Right ventricle myocardium inferior (tissue), 1 donor: Measurements from ENCODE around the gene FOSL2. TPM values are rescaled to one million over a fixed set of nuclear protein-coding genes. Genes with fewer than 3 reads are reported as not detected.

Source experiments
- ATAC-seq: fragments of 200-7000 bp; cut with Tn5 transposase; one replicate; pipeline ENCODE4 v1.9.1; 2020; ENCODE audit warnings: mild to moderate bottlenecking, moderate library complexity
- DNase-seq: peaks from one replicate; pipeline ENCODE4 v3.0.0; 2021; ENCODE audit errors: missing footprints
- intact Hi-C: fragments of 100-400 bp; cut with DNase I; formaldehyde crosslinking; loops from one replicate; pipeline ENCODE4 v1.11.0; 2022
- total RNA-seq: library from RNA; stranded (reverse); fragmentation: NEBNext Ultra II Directional; extraction: Animal tissue kit (Norgen Biotek cat#: 25700); gene quantifications from one replicate; pipeline ENCODE4 v1.2.1, GENCODE V29; 2021
- donor health status: DM: no; HTN: yes; CAD: no; lungs with severe emphysema.

The FOSL2 gene
- total RNA-seq, 1 donor from 2014 or later, result 48.5 TPM

DNA sequence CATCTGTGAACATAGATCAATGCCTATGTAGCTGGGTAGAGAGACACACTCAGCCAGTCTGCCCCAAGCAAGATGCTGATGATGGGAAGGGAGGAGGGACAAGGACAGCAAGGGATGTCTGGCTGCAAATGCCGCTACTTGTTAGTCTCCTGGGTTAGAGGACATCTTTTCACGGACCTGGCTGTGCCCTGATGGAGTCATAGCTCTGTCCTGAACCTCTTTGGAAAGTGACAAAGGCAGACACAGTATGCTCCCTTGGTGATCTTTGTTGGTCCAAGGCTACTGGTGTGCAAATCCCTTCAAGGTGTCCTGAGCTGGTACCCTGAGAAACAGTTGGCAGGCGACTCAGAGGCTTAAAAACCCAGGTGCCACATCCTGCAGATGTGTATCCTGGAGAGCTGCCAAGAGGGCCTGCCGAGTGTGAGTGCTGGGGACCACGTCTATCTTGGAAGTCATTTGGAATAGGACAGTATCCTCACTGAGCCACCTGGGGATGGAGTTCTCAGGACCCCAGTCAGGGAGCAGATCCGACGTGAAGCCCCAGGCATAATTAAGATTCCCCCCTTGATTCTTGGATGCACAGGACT is 10.8 kb downstream of the FOSL2 start:
- DNase-seq (peak; percentile 37), ATAC-seq (no peak)

DNA sequence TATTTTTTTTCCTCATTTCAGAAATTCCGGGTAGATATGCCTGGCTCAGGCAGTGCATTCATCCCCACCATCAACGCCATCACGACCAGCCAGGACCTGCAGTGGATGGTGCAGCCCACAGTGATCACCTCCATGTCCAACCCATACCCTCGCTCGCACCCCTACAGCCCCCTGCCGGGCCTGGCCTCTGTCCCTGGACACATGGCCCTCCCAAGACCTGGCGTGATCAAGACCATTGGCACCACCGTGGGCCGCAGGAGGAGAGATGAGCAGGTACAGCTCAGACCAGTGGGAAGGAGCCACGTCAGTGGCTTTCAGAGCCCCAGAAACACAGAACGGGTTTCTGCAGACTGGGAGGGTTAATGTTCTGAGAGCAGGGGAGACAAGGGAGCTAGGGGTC is 11.4 kb downstream of the FOSL2 start:
- peak; percentile 37 for DNase-seq
- no peak for ATAC-seq
- intact Hi-C loops, result no loop called here

More for the DNA sequence above, 10.8 kb downstream of the FOSL2 start:
- intact Hi-C loops, result no loop called here

DNA sequence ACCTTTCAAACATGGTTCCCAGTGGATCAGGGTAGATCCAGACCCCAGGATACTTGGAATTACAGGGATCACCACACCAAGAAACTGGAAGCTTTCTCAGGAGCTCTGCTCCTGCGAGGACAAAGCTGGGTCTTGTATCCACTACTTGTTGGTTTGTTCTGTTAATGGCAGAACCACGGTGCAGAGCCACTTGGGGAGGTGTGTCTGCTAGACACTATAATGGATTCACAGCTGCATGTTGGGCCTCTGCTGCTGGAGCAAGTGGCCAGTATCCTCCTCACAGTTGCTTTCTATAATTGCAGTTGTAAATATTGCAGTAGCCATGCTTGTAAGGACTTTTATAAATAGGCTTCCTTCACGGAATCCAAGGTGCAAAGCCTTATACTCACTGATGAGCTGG is 12.9 kb downstream of the FOSL2 start:
- DNase-seq, result peak; percentile 41
- intact Hi-C loops, result no loop called here
- no peak for ATAC-seq

DNA sequence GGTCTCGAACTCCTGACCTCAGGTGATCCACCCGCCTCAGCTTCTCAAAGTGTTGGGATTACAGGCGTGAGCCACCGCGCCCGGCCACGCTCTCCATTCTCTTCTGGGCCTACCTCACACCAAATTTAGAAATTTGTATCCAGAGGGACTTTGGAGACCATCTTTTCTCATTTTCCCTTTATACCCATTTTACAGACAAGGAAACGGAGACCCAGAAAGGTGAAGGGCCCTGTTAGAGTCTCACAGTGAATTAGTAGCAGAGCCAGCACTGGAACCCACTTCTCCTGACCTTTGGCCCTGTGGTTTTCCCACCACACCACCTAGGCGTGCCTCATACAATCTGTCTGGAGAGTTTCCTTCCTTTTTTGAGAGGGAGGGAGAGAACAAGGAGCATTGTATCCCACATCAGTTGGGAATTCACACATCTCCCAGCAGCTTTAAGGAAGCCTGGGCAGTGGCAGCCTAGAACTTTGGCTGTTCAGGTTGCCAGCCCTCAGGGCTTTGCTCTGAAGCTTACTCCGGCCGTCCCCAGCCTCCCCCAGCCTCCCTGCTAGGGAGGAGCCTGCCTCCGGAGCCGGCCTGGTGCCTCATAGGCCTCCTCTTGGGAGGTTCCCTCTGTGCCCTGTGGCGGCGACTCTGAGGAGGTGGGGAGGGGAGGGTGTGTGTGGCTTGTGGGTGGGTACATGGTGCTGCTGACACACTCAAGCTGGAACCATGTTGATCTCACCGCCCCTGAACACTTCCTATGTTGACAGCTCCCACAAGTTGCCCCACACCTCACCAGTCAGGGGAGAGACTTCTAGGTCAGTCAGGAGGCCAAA is 13.8 kb downstream of the FOSL2 start:
- DNase-seq (peak; percentile 86), ATAC-seq (peak; percentile 55)
- intact Hi-C loops, result no loop called here

DNA sequence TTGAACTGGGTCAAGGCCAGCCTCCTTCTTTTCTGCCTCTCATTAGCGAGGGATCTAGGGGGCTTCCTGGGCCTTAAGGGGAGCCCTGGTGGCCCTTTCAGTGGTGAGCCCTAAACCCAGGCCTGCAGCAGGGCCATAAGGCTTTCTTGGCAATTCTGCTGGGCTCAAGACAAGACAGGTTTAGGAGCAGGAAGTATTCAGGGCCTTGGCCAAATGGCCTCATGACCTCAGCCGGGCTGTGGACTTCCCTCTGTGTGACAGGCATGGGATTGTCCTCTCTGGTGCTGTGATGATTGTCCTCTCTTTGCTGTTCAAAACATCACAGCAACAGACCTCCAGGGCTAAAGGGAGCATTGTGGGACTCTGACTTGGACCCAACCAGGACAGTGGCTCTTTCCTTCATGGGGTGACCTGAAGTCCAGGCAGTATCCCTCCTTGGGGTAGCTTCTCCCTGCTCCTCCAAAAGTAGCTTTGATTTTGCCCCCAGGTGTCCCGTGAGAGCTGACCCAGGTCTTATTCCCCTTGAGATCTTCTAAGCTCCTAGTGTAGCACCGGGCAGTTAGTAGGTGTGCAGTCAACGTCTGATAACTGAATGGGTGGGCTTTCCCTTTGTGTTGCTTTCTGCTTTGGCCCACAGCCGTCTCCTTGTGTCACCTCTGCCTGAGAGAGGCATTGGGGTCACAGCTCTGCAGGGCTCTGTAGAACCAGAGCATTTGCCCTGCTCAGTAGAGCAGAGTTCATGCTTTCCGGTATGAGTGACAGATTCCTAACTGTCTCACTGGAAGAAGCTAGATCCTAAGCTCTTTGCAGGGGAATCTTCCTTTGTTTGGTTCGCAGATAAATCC is 14.7 kb downstream of the FOSL2 start:
- intact Hi-C loops, result no loop called here

DNA sequence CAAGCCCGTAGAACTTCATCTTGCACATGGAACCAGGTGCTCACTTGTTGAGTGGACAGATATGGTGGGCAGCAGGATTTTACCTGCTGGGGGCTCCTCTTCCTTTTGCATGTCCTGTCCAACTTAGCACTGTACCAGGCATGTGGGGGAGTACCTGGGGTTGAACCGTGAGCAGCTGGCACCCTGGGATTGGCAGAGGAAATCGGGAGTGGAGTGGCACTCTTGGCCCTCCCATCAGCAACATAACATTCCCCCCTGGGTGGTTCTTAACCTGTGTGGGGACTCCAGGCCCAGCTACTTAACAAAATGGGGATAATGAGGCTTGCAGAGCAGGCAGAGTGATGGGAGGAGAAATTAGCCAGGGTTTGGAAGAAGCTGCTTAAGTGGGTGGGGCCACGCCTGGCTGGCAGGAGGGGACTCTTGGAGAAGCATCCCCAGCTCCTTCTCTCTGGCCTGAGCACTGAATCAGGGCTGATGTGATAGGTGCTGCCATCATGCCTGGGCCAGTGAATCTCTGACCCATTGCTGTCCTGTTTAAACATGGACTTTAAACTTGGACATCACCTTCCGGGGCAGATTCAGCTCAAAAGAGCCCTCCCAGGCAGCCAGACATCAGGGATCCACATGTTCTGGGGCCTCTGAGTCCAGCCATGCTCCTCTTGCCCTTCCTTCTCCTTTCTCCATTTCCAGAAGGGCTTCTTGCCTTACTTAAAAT is 15.5 kb downstream of the FOSL2 start:
- DNase-seq, result no peak
- intact Hi-C loops, result no loop called here
- no peak for ATAC-seq

More for the DNA sequence above, 14.7 kb downstream of the FOSL2 start:
- DNase-seq (no peak), ATAC-seq (peak; percentile 12)

DNA sequence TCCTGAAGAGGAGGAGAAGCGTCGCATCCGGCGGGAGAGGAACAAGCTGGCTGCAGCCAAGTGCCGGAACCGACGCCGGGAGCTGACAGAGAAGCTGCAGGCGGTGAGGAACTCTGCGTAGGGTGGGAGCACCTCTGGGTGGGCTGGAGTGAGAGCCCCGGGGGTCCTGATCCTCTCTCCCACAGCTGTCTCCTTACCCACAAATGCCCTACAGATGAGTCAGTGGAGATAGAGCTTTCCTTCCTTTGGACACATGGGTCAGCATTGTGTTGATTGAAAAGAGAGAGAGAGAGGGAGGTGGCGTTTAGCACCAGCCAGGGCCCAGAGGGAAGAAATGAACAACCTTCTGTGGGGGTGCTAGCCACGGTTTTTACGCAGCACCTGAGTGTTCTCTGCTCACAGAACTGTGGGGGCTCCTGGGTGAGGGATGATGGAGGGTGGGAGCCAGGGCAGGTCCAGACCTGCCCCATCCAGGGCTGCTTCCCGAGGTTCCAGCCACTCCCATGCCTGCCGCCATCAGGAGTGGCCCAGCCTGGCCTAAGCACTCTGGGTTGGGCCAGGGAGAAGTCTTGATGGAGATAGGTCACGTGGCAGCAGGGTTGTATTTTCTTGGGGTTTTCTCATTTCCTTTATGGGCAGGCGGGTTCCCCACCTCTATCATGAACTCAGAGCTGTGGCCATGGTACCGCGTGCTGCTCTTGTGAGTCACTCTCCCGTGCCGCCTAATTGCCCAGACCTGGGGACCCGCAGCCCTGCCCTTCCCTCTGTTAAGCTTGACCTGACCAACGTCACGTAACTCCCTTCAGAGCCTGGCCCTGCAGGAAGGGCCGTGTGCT is 16.3 kb downstream of the FOSL2 start:
- DNase-seq (no peak), ATAC-seq (no peak)
- intact Hi-C loops, result no loop called here

DNA sequence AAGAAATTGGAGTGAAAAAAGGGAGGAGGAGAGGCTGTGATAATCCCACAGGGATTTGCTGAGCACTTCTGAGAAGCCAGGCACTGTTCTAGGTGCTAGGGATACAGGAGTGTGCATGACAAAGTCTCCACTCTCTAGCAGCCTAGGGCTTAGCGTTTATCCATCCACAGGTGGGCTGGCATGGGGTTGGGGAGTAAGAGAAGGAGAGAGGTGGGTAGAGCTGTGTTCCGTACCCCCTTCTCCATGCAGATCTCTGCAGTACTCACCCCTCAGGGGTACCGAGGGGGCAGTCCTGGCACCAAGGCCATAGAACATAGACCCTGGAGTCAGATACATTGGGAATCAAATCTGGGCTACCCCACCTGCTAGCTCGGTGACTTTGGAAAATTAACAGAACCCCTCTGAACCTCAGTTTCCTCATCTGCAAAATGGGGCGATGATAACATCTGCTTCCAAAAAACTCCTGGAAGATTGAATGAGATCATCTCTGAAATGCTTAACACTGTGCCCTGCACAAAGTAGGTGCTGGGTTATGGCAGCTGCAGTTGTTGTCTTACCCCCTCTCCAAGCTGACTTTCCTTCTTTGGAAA is 18.6 kb downstream of the FOSL2 start:
- ATAC-seq (no peak), DNase-seq (no peak)
- intact Hi-C loops, result no loop called here

DNA sequence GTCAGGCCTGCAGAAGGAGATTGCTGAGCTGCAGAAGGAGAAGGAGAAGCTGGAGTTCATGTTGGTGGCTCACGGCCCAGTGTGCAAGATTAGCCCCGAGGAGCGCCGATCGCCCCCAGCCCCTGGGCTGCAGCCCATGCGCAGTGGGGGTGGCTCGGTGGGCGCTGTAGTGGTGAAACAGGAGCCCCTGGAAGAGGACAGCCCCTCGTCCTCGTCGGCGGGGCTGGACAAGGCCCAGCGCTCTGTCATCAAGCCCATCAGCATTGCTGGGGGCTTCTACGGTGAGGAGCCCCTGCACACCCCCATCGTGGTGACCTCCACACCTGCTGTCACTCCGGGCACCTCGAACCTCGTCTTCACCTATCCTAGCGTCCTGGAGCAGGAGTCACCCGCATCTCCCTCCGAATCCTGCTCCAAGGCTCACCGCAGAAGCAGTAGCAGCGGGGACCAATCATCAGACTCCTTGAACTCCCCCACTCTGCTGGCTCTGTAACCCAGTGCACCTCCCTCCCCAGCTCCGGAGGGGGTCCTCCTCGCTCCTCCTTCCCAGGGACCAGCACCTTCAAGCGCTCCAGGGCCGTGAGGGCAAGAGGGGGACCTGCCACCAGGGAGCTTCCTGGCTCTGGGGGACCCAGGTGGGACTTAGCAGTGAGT is 19.4 kb downstream of the FOSL2 start:
- ATAC-seq, result no peak
- DNase-seq, result no peak
- intact Hi-C loops, result no loop called here

DNA sequence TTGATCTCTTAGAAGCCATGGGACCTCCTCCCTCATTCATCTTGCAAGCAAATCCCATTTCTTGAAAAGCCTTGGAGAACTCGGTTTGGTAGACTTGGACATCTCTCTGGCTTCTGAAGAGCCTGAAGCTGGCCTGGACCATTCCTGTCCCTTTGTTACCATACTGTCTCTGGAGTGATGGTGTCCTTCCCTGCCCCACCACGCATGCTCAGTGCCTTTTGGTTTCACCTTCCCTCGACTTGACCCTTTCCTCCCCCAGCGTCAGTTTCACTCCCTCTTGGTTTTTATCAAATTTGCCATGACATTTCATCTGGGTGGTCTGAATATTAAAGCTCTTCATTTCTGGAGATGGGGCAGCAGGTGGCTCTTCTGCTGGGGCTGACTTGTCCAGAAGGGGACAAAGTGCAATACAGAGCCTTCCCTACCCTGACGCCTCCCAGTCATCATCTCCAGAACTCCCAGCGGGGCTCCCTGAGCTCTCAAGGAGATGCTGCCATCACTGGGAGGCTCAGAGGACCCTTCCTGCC is 20.0 kb downstream of the FOSL2 start:
- intact Hi-C loops, result no loop called here
- no peak for DNase-seq
- ATAC-seq, result no peak

DNA sequence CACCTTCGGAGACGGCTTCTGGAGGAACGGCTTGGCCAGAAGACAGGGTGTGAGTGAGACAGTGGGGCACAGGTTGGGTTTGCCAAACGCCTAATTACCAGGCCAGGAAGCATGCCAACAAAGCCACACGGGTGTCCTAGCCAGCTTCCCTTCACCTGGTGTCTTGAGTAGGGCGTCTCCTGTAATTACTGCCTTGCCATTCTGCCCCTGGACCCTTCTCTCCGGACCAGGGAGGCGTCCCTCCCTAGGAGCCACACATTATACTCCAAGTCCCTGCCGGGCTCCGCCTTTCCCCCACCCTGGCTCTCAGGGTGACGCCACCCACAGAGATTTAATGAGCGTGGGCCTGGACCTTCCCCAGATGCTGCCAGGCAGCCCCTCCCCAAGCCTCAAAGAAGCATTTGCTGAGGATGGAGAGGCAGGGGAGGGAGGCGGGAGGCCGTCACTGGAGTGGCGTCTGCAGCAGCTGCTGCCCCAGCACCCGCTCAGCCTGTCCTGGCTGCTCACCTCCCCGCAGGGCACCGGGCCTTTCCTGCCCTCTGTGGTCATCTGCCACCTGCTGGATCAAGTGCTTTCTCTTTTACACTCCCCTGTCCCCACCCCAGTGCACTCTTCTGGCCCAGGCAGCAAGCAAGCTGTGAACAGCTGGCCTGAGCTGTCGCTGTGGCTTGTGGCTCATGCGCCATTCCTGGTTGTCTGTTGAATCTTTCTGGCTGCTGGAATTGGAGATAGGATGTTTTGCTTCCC is 20.7 kb downstream of the FOSL2 start:
- ATAC-seq (peak; percentile 57), DNase-seq (no peak)
- intact Hi-C loops, result no loop called here

DNA sequence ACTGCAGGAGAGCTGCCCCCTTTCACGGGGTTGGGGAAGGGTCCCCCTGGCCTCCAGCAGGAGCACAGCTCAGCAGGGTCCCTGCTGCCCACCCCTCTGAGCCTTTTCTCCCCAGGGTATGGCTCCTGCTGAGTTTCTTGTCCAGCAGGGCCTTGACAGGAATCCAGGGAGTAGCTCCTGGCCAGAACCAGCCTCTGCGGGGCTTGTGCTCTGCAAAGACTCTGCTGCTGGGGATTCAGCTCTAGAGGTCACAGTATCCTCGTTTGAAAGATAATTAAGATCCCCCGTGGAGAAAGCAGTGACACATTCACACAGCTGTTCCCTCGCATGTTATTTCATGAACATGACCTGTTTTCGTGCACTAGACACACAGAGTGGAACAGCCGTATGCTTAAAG is 21.2 kb downstream of the FOSL2 start:
- DNase-seq (no peak), ATAC-seq (no peak)
- intact Hi-C loops, result no loop called here

DNA sequence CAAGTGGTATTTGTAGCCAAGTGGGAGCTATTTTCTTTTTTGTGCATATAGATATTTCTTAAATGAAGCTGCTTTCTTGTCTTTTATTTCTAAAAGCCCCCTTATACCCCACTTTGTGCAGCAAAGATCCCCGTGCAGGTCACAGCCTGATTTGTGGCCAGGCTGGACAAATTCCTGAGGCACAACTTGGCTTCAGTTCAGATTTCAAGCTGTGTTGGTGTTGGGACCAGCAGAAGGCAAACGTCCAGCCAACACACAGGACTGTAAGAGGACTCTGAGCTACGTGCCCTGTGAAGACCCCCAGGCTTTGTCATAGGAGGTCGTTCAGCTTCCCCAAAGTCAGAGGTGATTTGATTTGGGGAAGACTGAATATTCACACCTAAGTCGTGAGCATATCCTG is 21.9 kb downstream of the FOSL2 start:
- DNase-seq (no peak), ATAC-seq (peak; percentile 11)
- intact Hi-C loops, result no loop called here

DNA sequence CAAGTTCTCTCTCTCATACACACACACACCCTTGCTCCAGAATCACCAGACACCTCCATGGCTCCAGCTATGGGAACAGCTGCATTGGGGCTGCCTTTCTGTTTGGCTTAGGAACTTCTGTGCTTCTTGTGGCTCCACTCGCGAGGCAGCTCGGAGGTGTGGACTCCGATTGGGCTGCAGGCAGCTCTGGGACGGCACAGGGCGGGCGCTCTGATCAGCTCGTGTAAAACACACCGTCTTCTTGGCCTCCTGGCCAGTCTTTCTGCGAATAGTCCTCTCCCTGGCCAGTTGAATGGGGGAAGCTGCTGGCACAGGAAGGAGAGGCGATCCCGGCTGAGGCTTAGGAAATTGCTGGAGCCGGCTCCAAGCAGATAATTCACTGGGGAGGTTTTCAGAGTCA is 22.4 kb downstream of the FOSL2 start:
- ATAC-seq (peak; percentile 18), DNase-seq (no peak)
- intact Hi-C loops, result no loop called here

DNA sequence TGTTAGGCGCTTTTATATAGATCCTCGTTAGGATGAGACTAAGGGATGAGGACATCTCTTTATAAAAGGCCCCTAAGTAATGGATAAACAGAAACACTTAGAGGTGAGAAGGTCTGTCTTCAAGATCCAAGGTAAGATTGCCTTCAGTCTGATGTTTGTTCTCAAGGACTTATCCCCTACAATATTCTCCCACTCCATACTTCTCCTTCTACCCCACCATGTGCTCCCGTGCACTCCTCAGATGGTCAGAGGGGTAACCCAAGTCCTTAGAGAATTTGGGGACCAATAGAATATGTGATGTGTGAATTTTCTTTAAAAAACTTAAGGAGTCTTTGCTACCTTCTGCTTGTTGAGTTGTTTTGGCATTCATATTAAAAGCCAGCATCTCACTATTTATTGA is 23.1 kb downstream of the FOSL2 start:
- no peak for DNase-seq
- ATAC-seq, result no peak
- intact Hi-C loops, result no loop called here

DNA sequence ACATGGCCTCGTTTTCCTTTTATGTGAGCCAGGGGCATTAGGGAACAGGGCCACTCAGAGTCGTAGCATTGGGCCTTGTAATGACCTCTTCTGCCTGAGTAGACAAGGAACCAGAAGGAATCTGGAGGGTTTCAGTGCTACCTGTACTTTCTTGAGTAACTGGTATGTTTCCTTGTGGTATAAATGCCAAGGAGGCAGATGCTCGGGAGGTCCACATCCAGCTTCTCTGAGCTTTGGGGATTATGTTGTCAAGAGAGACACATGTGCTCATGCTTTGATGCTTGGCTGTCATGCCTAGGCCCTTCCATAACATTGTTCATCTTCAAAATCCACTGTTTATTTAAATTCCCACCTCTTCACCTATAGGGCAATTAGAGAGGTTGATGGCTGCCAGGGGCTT is 26.3 kb downstream of the FOSL2 start:
- ATAC-seq (no peak), DNase-seq (no peak)
- intact Hi-C loops, result no loop called here
